ENCODE data around the gene KRT16.
"Not testable (repeated sequence)": the region's sequence is repeated elsewhere in the genome, so short reads cannot be mapped to it uniquely, and the experiment has no call there.

KRT16 gene

DNA sequence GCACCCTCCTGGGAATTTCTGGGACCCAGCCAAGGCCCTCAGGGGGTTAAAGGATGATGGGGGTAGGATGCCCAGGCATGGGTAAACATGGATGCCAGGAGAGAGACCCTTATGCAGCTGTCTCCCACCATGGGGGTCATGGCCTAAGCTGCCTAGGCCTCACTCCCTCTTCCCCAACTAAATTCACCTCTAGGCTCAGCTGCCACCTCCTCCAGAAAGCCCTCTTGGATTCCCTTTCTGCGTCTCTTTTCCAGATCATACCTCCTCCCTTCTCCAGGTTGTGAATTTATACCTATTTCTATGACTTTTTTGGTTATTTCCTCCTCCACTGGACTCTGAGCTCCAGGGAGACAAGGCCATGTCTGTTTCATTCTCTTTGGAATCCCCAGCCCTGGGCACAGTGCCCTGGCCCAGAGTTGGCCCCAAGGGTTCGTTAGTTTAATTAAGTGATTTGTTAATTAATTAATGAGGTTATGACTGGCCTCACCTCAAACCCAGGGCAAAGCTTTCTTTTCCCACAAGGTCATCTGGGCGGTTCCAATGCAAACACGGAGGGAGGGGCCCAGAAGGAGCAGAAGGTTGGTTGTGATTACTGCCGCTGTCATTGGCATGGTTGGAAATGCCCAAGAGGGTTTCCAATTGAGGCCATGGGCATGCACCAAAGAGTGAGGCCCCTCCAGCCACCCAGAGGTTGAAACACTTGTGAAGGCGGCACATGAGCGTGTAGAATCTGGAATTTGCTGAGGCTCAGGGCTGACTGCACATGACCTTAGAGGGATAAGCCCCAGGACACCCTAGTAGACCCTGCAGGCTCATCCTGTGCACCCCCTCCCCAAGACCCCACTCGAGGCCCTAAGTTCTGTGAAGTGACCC is 18.7 kb upstream of the KRT16 start:
- in situ Hi-C loops (cut with HindIII; ENCODE audit: low sequenced_read_pairs) = no loop called here
- TF ChIP-seq, protein P1, sequence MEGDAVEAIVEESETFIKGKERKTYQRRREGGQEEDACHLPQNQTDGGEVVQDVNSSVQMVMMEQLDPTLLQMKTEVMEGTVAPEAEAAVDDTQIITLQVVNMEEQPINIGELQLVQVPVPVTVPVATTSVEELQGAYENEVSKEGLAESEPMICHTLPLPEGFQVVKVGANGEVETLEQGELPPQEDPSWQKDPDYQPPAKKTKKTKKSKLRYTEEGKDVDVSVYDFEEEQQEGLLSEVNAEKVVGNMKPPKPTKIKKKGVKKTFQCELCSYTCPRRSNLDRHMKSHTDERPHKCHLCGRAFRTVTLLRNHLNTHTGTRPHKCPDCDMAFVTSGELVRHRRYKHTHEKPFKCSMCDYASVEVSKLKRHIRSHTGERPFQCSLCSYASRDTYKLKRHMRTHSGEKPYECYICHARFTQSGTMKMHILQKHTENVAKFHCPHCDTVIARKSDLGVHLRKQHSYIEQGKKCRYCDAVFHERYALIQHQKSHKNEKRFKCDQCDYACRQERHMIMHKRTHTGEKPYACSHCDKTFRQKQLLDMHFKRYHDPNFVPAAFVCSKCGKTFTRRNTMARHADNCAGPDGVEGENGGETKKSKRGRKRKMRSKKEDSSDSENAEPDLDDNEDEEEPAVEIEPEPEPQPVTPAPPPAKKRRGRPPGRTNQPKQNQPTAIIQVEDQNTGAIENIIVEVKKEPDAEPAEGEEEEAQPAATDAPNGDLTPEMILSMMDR (IDR thresholded peaks at IDR 0.05; ENCODE audit: low read depth, low read length) = no peak
- H3K4me3 ChIP-seq (ENCODE audit: low read depth, low read length) = no peak overlapping the region
- DNase-seq (ENCODE audit: low read depth, low spot score) = no peak

DNA sequence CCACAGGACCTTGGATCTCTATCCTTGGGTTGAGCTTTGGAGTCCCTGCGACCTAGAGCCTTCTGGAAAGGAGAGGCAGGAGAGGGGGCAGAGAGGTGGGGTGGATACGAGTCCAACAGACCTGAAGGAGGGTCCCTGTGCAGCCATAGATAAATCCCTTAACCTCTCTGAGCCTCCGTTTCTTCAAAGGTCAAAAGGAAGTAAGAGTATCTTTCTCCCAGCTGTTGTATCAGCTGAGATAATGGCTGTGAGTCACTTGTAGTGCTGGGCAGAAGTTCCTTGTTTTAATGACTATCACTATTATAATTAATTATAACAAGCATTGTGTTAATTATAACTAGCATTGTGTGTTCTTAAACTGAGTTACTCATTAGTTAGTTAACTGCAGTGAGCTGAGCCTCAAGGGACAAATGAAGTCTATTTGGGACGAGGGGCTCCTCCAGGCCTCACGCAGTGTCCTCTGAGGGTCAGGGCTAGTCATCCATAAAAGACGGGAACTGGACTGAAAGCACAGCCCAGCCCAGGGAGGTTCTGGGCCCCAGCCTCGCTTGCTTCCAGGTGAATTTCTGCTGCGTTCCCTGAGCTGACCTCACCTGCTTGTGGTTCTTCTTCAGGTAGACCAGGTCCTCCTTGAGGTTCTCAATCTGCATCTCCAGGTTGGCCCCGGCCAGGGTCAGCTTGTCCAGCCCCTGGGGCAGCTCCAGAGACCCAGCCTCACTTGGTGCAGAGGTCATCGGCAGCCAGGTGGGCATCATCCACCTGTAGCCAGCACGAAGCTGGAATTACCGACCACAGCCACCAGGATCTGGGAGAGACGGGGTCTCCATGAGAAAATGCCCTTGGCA is 17.5 kb upstream of the KRT16 start:
- no peak overlapping the region for H3K4me3 ChIP-seq (ENCODE audit: low read depth, low read length)
- TF ChIP-seq, protein P1 (IDR thresholded peaks at IDR 0.05; ENCODE audit: low read depth, low read length) = no peak
- no peak for DNase-seq (ENCODE audit: low read depth, low spot score)
- in situ Hi-C loops (cut with HindIII; ENCODE audit: low sequenced_read_pairs) = no loop called here

DNA sequence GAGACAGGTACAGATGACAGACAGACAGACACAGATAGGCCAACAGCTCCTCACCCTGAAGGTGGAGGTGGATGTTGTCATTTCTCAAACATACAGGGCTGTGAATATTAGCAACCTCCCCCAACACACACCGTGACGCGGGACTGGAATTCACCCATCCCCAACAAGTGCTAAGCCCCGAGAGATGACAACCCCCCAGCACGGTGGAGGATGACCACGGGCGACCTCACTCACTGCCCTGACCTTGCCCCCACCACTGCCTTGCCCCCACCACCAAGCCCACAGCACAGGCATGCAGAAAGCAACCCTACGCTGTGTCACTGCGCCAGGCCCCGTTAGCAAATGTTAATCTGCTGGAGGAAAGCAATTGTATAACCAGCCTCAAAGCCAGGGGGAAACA is 16.7 kb upstream of the KRT16 start:
- no peak overlapping the region for H3K4me3 ChIP-seq (ENCODE audit: low read depth, low read length)
- in situ Hi-C loops (cut with HindIII; ENCODE audit: low sequenced_read_pairs) = no loop called here
- no peak for DNase-seq (ENCODE audit: low read depth, low spot score)
- TF ChIP-seq, protein P1 (IDR thresholded peaks at IDR 0.05; ENCODE audit: low read depth, low read length) = no peak

DNA sequence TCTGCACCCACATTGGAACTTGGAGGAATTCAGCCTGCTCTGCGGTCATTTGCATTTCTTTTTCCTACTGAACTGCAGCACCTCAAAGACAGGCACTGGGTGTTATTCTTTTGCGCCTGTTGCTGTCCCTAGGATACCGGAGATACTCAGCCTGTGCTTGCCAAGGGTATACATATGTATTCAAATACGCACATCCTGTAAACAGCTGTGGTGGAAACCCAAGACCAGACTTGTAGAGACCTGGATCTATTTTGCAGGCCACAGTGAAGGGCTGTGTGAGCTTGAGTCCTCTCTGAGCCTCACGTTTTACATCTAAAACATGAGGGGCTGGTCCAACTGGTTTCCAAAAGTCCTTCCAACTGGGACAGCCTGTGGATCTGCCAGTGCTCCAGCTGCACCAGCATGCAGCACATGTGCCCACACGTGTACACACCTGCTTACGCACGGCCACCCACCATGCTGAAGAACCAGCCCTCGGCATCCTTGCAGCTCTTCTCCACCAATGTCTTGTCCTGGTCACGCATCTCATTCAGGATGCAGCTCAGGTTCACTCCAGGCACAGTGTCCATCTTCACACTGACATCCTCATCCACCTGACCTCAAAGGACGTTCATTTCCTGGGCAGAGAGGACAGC is 16.2 kb upstream of the KRT16 start:
- DNase-seq (ENCODE audit: low read depth, low spot score); in situ Hi-C loops (cut with HindIII; ENCODE audit: low sequenced_read_pairs); H3K4me3 ChIP-seq (ENCODE audit: low read depth, low read length): not testable (repeated sequence)

DNA sequence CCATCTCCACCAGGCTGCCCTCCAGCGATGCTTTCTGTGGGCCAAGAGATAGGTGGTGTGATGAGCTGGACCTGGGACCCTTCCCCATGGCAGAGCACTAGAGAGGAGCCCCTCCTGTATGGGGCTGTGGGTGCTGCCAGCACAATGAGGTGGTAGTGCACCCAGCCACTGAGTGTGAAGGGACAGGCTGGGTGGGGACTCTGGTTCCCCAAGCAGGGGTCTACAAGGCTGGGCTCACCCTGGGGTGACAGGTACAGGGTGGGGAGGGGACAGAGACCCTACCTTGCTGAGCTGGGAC is 15.5 kb upstream of the KRT16 start:
- in situ Hi-C loops (cut with HindIII; ENCODE audit: low sequenced_read_pairs) = not testable (repeated sequence)

DNA sequence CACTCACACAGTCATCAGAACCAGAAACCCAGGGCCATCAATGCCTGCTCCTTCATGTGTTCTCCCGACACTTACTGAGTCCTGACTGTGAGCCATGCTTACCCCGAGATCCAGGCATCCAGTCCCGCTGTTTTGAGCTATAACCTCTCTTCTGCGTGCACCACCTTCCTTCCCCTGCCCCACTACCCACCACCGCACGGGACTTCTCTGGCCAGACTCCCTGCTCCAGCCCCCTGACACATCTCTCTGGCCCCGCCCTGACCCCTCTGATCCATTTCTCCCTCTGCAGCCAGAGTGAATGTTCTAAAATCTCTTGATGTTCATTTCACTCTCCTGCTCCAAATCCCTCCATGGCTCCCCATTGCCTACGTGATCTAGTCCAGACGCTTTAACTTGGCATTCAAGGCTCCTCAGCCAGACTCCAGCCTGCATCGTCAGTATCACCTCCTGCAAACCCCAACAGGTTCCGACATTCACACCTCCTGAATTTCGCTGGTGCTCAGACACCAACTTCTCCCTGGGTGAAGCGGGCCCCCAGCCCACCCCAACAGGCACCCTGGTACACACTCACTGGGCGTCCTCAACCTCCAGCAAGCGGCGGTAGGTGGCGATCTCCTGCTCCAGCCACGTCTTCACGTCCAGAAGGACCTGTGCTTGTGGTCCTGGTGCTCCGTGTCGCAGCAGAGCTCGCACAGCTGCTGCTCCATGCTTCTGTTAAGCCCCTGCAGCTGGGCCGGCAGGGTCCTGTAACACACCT is 14.9 kb upstream of the KRT16 start:
- no peak for DNase-seq (ENCODE audit: low read depth, low spot score)
- TF ChIP-seq, protein P1 (IDR thresholded peaks at IDR 0.05; ENCODE audit: low read depth, low read length) = no peak
- H3K4me3 ChIP-seq (ENCODE audit: low read depth, low read length) = no peak overlapping the region
- in situ Hi-C loops (cut with HindIII; ENCODE audit: low sequenced_read_pairs) = no loop called here

More for the DNA sequence above, 15.5 kb upstream of the KRT16 start:
- not testable (repeated sequence) for DNase-seq (ENCODE audit: low read depth, low spot score); H3K4me3 ChIP-seq (ENCODE audit: low read depth, low read length)

DNA sequence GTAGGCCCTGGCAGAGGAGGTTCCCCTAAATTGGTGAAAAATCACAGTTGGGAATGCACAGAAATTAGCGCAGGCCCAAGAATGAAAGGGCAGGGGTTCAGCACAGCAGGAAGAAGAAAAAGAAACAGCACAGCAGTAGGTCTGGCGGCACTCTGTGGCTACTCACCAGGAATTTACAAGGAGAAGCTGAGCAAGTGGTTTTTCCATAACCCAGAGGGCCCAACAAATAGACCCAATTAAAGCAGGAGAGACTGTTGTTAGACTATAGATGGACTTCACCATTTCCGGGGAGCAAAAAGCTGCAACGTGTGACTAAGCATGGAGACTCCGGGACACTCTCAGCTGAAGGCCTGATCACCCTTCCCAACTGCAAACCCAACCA is 14.3 kb upstream of the KRT16 start:
- DNase-seq (ENCODE audit: low read depth, low spot score); in situ Hi-C loops (cut with HindIII; ENCODE audit: low sequenced_read_pairs); H3K4me3 ChIP-seq (ENCODE audit: low read depth, low read length): not testable (repeated sequence)

DNA sequence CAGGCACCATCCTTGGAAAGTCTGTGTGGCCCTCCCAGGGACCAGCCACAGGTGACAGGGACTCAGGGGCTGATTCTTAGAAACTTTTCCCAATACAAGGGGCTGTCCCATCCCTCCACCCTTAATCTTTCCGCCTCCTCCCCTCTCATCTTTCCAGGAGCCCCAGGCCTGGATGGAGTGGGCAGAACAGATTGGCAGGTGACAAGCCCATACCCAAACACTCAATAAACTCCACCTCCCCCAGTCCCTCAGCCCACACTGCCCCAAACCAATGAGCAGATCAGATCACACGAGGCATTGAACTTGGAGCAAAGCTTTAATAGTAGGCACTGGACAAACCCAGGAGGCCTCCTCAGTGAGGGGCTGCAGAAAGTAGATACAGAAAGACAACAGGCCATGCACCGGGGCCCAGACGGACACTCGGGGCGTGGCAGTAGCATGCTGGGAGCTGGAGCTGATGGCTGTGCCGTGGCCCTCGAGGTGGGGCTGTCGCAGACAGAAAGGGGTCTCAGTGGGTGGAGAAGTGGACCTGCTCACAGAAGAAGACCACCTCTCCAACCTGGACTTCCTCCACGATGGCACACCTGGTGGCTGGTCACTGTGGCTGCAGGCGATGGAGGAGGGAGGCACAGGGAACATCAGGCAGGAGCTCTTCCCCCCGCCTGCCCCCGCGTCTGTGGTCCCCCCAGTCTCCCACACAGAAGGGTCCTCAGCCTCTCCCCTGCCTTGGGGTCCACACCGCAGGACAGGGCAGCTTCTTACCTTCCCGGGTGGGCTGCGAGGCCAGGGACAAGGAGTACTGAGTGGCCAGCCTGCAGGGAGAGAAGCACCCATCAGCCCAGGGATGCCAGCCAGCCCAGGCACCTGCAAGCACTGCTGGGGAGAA is 13.7 kb upstream of the KRT16 start:
- in situ Hi-C loops (cut with HindIII; ENCODE audit: low sequenced_read_pairs); DNase-seq (ENCODE audit: low read depth, low spot score); H3K4me3 ChIP-seq (ENCODE audit: low read depth, low read length): not testable (repeated sequence)
